Common myeloid progenitor, CD34-positive (primary cell): ENCODE measurements around the gene AP3D1.
"Not testable (repeated sequence)": the region's sequence is repeated elsewhere in the genome, so short reads cannot be mapped to it uniquely, and the experiment has no call there.

Source experiments
- CTCF ChIA-PET: fragments of 350-600 bp; sonication (Branson Sonifier 250); formaldehyde crosslinking; loops from one replicate; lab custom pipeline; 2021; ENCODE audit warnings: antibody characterized with exemption; lab: Charles Lee
- POLR2A ChIA-PET: fragments of 350-600 bp; sonication (Branson Sonifier 250); formaldehyde crosslinking; loops from one replicate; lab custom pipeline; 2021; ENCODE audit warnings: antibody characterized with exemption; lab: Charles Lee
- DNase-seq, 3 donors: peaks; one replicate each; pipeline versions ENCODE4 v3.0.0 to v3.0.0-alpha.2; 2013
- H3K27ac ChIP-seq, 2 experiments: 1 replicate in 1 of 2; 2 replicates in 1 of 2; pipeline ENCODE4 v1.7.0; 2013; ENCODE audit warnings: inconsistent platforms in 2 of 2, low read length in 2 of 2, mild to moderate bottlenecking in 2 of 2, low read depth in 1 of 2, moderate library complexity in 1 of 2; ENCODE audit not compliant: severe bottlenecking in 2 of 2, insufficient read depth in 1 of 2, poor library complexity in 1 of 2
- H3K27me3 ChIP-seq, 5 experiments: replicated peaks in 2 of 5; 1 replicate in 3 of 5; 2 replicates in 2 of 5; pipeline versions ENCODE4 v1.6.1 to v1.7.0; 2013; ENCODE audit warnings: low read length in 4 of 5, mild to moderate bottlenecking in 2 of 5, moderate library complexity in 2 of 5, inconsistent platforms in 1 of 5; ENCODE audit not compliant: insufficient read depth in 5 of 5, control insufficient read depth in 4 of 5
- H3K36me3 ChIP-seq, 4 experiments: 1 replicate in 2 of 4; 2 replicates in 2 of 4; pipeline versions ENCODE4 v1.6.1 to v1.7.0; 2013; ENCODE audit warnings: low read length in 3 of 4, control low read depth in 1 of 4, mild to moderate bottlenecking in 1 of 4; ENCODE audit not compliant: control insufficient read depth in 4 of 4, insufficient read depth in 4 of 4
- H3K4me1 ChIP-seq, 4 experiments: 1 replicate in 3 of 4; 2 replicates in 1 of 4; pipeline versions ENCODE4 v1.6.1 to v1.7.1; 2013; ENCODE audit warnings: low read length in 3 of 4, mild to moderate bottlenecking in 3 of 4, control low read depth in 1 of 4, inconsistent platforms in 1 of 4, moderate library complexity in 1 of 4; ENCODE audit not compliant: control insufficient read depth in 4 of 4, insufficient read depth in 4 of 4; ENCODE audit errors: control extremely low read depth in 1 of 4
- H3K4me3 ChIP-seq, 7 experiments: 1 replicate in 4 of 7; 2 replicates in 3 of 7; pipeline versions ENCODE4 v1.5.1 to v1.7.0; 2013; ENCODE audit warnings: mild to moderate bottlenecking in 7 of 7, low read length in 6 of 7, moderate library complexity in 6 of 7, inconsistent platforms in 2 of 7, low read depth in 2 of 7, control low read depth in 1 of 7; ENCODE audit not compliant: insufficient read depth in 4 of 7, control insufficient read depth in 1 of 7; ENCODE audit errors: extremely low read depth in 1 of 7
- H3K9me3 ChIP-seq, 5 experiments: 1 replicate in 4 of 5; 2 replicates in 1 of 5; pipeline versions ENCODE4 v1.6.1 to v1.7.1; 2013; ENCODE audit warnings: low read length in 4 of 5, mild to moderate bottlenecking in 2 of 5, inconsistent platforms in 1 of 5, low read depth in 1 of 5, moderate library complexity in 1 of 5; ENCODE audit not compliant: control insufficient read depth in 4 of 5, insufficient read depth in 2 of 5; ENCODE audit errors: control extremely low read depth in 1 of 5
- WGBS: methylation state at CpG from one replicate; pipeline ENCODE4 v1.1.5; 2013; ENCODE audit not compliant: insufficient coverage; 5-methylcytosine and 5-hydroxymethylcytosine counted together

Gene AP3D1

DNA sequence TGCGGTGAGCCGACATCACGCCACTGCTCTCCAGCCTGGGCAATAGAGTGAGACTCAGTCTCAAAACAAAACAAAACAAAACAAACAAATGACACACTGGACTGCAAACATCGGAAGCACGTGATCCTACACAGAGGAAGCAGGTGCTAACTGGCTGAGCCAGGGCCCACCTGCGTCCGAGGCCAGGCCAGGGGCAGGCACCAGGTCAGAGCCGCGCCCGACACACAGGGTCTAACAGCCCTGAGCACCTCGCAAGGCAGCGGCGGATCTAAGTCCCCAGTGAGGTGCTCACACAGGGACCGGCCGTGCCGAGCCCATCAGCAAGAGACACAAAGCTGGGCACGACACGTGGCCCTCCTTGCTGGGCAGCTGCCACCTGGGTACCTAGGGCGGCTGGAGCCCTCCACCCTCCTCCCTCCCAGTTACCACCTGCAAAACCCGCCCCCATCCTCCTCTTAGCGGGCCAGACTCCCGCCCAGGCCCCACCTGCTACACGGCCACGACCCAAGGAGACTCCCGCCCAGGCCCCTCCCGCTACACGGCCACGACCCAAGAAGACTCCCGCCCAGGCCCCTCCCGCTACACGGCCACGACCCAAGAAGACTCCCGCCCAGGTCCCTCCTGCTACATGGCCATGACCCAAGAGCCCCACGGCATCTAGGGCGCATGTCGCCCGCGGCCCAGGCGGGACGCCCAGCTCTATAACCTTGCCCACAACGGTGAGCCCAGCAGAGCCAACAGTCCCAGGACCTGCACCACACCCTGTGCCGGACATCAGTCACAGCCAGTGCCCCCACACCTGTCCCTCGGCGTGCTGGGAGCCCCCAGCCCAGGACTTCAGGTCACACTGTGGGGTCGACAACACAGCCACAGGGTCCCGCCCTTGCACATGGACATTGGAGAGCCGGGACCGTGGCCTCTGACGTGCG is 15.6 kb downstream of the AP3D1 start:
- no peak overlapping the region for H3K27ac ChIP-seq
- POLR2A ChIA-PET, result interaction anchor here (0.5 kb wide), 1 partner anchor 102 kb away, joined by 3 read pairs; no protein-coding TSS in a partner anchor

DNA sequence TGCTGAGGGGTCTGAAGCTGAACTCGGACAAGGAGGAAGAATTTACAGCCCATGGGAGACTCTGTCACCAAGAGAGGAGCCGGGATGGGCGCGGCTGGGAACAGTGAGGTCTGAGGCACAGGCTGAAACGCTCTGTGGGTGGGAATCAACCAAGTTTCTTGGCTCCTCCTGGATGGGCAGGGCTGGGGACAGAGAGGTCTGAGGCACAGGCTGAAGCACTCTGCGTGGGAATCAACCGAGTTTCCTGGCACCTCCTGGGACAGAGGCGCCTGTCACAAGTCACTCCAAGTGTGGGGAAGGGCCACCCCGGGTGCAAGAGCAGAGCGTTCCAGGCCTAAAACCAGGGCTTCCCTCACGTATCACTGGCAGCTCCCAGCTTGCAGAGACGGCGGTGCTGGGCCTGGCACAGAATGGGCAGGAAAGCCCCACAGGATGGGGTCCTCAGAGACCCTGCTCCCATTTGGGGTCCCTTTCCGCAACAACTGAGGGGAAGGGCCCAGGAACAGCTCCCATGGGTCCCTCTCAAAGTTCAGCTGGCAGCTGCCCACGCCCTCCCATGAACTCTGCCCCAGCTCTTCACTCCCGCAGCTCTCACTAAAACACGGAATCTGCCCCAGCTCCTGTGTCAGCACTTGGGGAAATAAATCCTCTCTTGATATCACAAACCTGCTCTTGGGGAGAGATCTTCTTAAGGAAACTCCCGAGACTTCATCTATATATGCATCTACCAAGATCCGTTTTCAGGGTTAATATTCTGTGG is 18.5 kb downstream of the AP3D1 start:
- ChIA-PET CTCF (interaction anchor here (1.1 kb wide), 1 partner anchor 9 kb away, joined by 4 read pairs; no protein-coding TSS in a partner anchor), POLR2A (interaction anchor here (0.6 kb wide), 1 partner anchor 115 kb away, joined by 4 read pairs; no protein-coding TSS in a partner anchor)
- no peaks in the 10 kb centered on the region for H3K27me3 ChIP-seq

More for the DNA sequence above, 15.6 kb downstream of the AP3D1 start:
- WGBS, result 90% methylated on average over 38 of the region's 50 CpGs
- Histone ChIP-seq H3K4me1 (no peaks in the 10 kb centered on the region), H3K36me3 (peaks cover 9 to 74% (median 42%) of the 10 kb centered on the region in 4 experiments), H3K9me3 (no peaks in the 10 kb centered on the region), H3K4me3 (no peak overlapping the region), H3K27me3 (no peaks in the 10 kb centered on the region)
- peak in 1 of 3 donors; percentile 8 for DNase-seq
- CTCF ChIA-PET, result interaction anchor here (1.3 kb wide), 1 partner anchor 10 kb away, joined by 4 read pairs; no protein-coding TSS in a partner anchor

DNA sequence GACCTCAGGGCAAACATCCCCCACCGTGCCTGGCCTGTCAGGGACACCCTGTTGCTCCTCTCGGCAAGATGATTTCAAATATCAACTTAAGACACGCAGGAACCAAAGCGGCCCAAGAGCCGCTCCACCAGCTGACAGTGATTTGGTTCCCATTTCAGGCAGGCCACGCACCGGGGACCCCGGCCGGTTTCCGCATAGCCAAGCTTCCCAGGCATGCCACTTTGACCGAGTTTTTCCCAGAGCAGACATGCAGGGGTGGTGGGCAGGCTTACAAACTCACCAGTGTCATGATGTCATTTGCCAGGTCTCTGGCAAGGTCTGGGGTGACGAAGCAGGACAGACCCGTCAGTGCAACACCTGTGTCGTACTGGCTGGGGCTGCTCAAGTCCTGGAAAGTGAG is 19.2 kb downstream of the AP3D1 start:
- Histone ChIP-seq H3K9me3 (no peaks in the 10 kb centered on the region), H3K36me3 (peaks cover 5 to 73% (median 46%) of the 10 kb centered on the region in 4 experiments), H3K27me3 (no peaks in the 10 kb centered on the region), H3K4me3 (no peak overlapping the region), H3K27ac (no peak overlapping the region), H3K4me1 (no peaks in the 10 kb centered on the region)
- CTCF ChIA-PET, result no interaction called here
- no peak for DNase-seq
- 98% methylated on average over 14 of the region's 14 CpGs for WGBS
- POLR2A ChIA-PET, result no interaction called here

More for the DNA sequence above, 18.5 kb downstream of the AP3D1 start:
- Histone ChIP-seq H3K9me3 (no peaks in the 10 kb centered on the region), H3K27ac (no peak overlapping the region), H3K36me3 (peaks cover 6 to 73% (median 45%) of the 10 kb centered on the region in 4 experiments), H3K4me3 (no peak overlapping the region), H3K4me1 (no peaks in the 10 kb centered on the region)
- DNase-seq, result no peak
- 98% methylated on average over 18 of the region's 19 CpGs for WGBS

DNA sequence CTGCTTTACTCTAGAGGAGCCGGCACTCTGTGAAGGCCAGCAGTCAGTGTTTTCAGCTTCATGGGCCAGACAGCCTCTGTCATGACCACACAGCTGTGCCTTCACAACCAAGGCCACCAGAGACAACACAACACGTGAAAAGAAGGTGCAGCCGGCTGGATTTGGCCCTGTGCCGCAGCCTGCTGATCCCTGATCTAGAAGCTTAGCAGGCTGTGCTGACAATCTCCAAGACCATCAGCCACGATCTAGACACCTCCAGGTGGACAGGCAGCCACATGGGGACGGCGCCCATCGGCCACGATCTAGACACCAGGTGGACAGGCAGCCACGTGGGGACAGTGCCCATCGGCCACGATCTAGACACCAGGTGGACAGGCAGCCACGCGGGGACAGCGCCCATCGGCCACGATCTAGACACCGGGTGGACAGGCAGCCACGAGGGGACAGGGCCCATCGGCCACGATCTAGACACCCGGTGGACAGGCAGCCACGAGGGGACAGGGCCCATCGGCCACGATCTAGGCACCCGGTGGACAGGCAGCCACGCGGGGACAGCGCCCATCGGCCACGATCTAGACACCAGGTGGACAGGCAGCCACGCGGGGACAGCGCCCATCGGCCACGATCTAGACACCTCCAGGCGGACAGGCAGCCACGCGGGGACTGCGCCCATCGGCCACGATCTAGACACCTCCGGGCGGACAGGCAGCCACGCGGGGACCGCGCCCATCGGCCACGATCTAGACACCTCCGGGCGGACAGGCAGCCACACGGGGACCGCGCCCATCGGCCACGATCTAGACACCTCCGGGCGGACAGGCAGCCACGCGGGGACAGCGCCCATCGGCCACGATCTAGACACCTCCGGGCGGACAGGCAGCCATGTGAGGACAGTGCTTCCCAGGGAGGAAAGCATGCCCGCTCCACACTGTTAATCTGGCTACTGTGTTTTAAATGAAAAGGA is 20.1 kb downstream of the AP3D1 start:
- H3K36me3 ChIP-seq, result peaks cover 2 to 72% (median 47%) of the 10 kb centered on the region in 4 experiments
- H3K4me3 ChIP-seq, CTCF ChIA-PET, DNase-seq, POLR2A ChIA-PET, H3K27me3 ChIP-seq, H3K4me1 ChIP-seq, H3K9me3 ChIP-seq, H3K27ac ChIP-seq: not testable (repeated sequence)
- WGBS, result 93% methylated on average over 51 of the region's 67 CpGs

DNA sequence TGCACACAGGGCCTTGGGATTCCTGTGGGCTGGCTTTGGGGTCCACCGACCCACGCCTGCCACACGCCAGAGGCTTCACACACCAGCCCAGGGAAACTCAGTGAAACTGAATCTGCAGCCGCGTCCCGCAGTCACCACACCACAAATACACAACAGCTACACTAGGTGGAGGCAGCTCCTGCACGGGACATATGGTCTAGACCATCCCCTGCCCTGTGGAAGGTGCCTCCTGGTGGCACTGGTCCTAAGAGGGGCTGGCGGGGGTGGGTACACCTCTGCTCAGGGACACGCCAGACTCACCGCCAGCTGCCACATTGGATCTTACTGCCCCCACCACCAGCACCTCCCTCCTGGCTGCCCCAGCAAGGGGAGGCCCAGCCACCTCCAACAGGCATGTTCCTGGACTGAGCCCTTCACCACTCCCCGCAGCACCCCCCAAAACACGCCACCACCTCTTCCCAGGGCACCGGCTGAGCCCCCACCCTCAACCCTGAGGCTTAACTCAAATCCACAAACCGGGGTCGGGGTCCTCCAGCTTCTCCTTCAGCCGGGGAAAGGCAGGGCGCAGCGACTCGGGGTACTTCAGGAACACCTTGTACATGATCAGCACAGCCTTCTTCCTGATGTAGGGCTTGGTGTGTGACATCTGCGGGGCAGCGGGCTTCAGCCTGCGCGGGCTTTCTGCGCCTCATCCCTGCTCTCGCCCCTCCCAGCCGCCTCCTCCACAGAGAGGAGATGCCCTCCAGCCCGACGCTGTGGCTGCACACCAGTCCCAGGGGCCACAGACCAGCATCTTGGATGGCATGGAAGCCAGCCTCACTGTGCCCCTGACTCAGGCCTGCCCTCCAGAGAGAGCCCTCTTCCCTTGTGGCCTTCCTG is 21.2 kb downstream of the AP3D1 start:
- H3K27ac ChIP-seq, result no peak overlapping the region
- POLR2A ChIA-PET, result no interaction called here
- DNase-seq, result no peak

More for the DNA sequence above, 21.2 kb downstream of the AP3D1 start:
- CTCF ChIA-PET, result interaction anchor here (1.3 to 3.1 kb wide), 3 partner anchors 11 to 56 kb away, joined by 3 to 9 read pairs (median 3); no protein-coding TSS in a partner anchor
- 97% methylated on average over 21 of the region's 28 CpGs for WGBS
- Histone ChIP-seq H3K36me3 (peaks cover 2 to 72% (median 47%) of the 10 kb centered on the region in 4 experiments), H3K4me1 (no peaks in the 10 kb centered on the region), H3K27me3 (no peaks in the 10 kb centered on the region), H3K4me3 (no peak overlapping the region), H3K9me3 (no peaks in the 10 kb centered on the region)
